C1 segment of cervical spinal cord (tissue), 14 donors: Measurements from ENCODE around the gene PTPN13.
"Not testable (repeated sequence)": the region's sequence is repeated elsewhere in the genome, so short reads cannot be mapped to it uniquely, and the experiment has no call there.

ENCODE experiments used
- DNase-seq, 14 donors: peaks; one replicate each; lab custom pipeline; 2025; lab: John Stamatoyannopoulos, UW

PTPN13 gene

GRCh38 chr4:86706923-86707597 is 112.9 kb downstream of the PTPN13 start:
- DNase-seq = no peak

GRCh38 chr4:86717651-86718050 is 123.5 kb downstream of the PTPN13 start:
- no peak for DNase-seq

- no peak for DNase-seq
Observed at GRCh38 chr4:86718152-86718551, 124.0 kb downstream of the PTPN13 start.

GRCh38 chr4:86719149-86719548 is 125.0 kb downstream of the PTPN13 start:
- not testable (repeated sequence) for DNase-seq

GRCh38 chr4:86720508-86721068 is 126.5 kb downstream of the PTPN13 start:
- peak in 1 of 14 donors; percentile 15 for DNase-seq

GRCh38 chr4:86721412-86721811 is 127.3 kb downstream of the PTPN13 start:
- DNase-seq = no peak

GRCh38 chr4:86730310-86730709 is 136.2 kb downstream of the PTPN13 start:
- no peak for DNase-seq

- no peak for DNase-seq
Observed at GRCh38 chr4:86737244-86737643, 143.1 kb downstream of the PTPN13 start.

GRCh38 chr4:86741846-86742245 is 147.7 kb downstream of the PTPN13 start:
- DNase-seq = no peak

- DNase-seq = no peak
Observed at GRCh38 chr4:86744570-86744969, 150.5 kb downstream of the PTPN13 start.

GRCh38 chr4:86749121-86749520 is 155.0 kb downstream of the PTPN13 start:
- no peak for DNase-seq

GRCh38 chr4:86755388-86755787 is 161.3 kb downstream of the PTPN13 start:
- no peak for DNase-seq

- DNase-seq = no peak
Observed at GRCh38 chr4:86757468-86757867, 163.4 kb downstream of the PTPN13 start.

GRCh38 chr4:86759298-86759697 is 165.2 kb downstream of the PTPN13 start:
- DNase-seq = no peak

GRCh38 chr4:86762649-86763048 is 168.5 kb downstream of the PTPN13 start:
- no peak for DNase-seq

- no peak for DNase-seq
Observed at GRCh38 chr4:86769794-86770193, 175.7 kb downstream of the PTPN13 start.

GRCh38 chr4:86771141-86771540 is 177.0 kb downstream of the PTPN13 start:
- no peak for DNase-seq

GRCh38 chr4:86775061-86775460 is 180.9 kb downstream of the PTPN13 start:
- no peak for DNase-seq

GRCh38 chr4:86778175-86778574 is 184.1 kb downstream of the PTPN13 start:
- no peak for DNase-seq

GRCh38 chr4:86788826-86789225 is 194.7 kb downstream of the PTPN13 start:
- no peak for DNase-seq

GRCh38 chr4:86791126-86791525 is 197.0 kb downstream of the PTPN13 start:
- DNase-seq = no peak

- no peak for DNase-seq
Observed at GRCh38 chr4:86809809-86810208, 215.7 kb downstream of the PTPN13 start.

GRCh38 chr4:86810847-86811246 is 216.7 kb downstream of the PTPN13 start:
- no peak for DNase-seq

GRCh38 chr4:86815653-86816052 is 221.5 kb downstream of the PTPN13 start:
- no peak for DNase-seq
